Thoracic aorta (tissue), 2 donors: ENCODE measurements around the gene DCLK2. TPM values are rescaled to one million over a fixed set of nuclear protein-coding genes. Genes with fewer than 3 reads are reported as not detected.

Experiments used
- ATAC-seq: fragments of 150-250 bp; one replicate; pipeline ENCODE4 v1.8.0; 2017; ENCODE audit warnings: low read depth; ENCODE audit not compliant: insufficient number of reproducible peaks, low FRiP score
- DNase-seq: peaks from one replicate; pipeline ENCODE4 v3.0.0-alpha.2; 2020; ENCODE audit warnings: low spot score
- H3K27ac ChIP-seq, 2 donors: fragments of 200-600 bp; sonication (generic); 1 replicate in 1 of 2; 2 replicates in 1 of 2; pipeline ENCODE4 v1.5.1; 2016; ENCODE audit warnings: mild to moderate bottlenecking in 2 of 2, moderate library complexity in 2 of 2
- H3K27me3 ChIP-seq: fragments of 200-600 bp; sonication (generic); replicated peaks from 2 replicates; pipeline ENCODE4 v1.6.0; 2016; ENCODE audit warnings: mild to moderate bottlenecking; ENCODE audit not compliant: insufficient read depth
- H3K36me3 ChIP-seq: fragments of 200-600 bp; sonication (generic); one replicate; pipeline ENCODE4 v1.5.1; 2016
- H3K4me1 ChIP-seq, 2 donors: fragments of 200-600 bp; sonication (generic); 1 replicate in 1 of 2; 2 replicates in 1 of 2; pipeline versions ENCODE4 v1.5.1 to v1.6.0; 2016; ENCODE audit warnings: low read depth in 2 of 2, mild to moderate bottlenecking in 1 of 2; ENCODE audit not compliant: control insufficient read depth in 1 of 2
- H3K4me3 ChIP-seq: fragments of 200-600 bp; sonication (generic); 2 replicates; pipeline ENCODE4 v1.5.1; 2016; ENCODE audit warnings: mild to moderate bottlenecking
- H3K9me3 ChIP-seq: fragments of 200-600 bp; sonication (generic); 2 replicates; pipeline ENCODE4 v1.5.1; 2016
- total RNA-seq, 2 donors: library from RNA; depleted of rRNA; stranded (reverse); fragments of >200 nt; gene quantifications; one replicate each; pipeline versions ENCODE4 v1.1.0 to v1.2.3, GENCODE V29; 2016
- TF ChIP-seq, protein P1 (sequence below): fragments of 200-600 bp; sonication (generic); IDR thresholded peaks from one replicate; pipeline ENCODE4 v1.5.1; 2019; ENCODE audit warnings: antibody characterized with exemption

DCLK2 gene
- total RNA-seq, 2 donors from 2014 or later: 18.3 to 32.2 TPM

DNA sequence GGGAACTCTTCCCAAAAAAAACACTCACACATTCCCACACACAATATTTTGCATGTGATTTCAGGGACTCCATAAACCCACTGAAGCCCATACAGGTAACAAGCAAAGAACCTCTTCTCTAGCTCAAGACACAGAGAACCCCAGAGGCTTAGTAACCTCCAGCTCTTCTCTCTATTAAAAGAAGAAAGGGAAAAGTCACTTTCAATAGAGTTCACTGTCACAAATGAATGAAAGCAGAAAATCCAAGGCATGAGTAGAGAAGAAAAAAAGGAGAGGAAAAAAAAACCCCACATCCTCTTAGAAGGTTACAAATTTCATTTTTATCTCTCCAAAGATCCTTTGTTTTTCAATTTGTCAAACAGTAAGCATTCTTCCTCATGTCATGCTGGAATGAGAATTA, 30.7 kb upstream of the DCLK2 start:
- H3K27ac ChIP-seq: no peak overlapping the region
- DNase-seq (no peak), ATAC-seq (no peak)
- no peaks in the 10 kb centered on the region for H3K9me3 ChIP-seq
- no peak overlapping the region for H3K4me3 ChIP-seq
- H3K36me3 ChIP-seq: no peaks in the 10 kb centered on the region
- H3K27me3 ChIP-seq: no peaks in the 10 kb centered on the region
- TF ChIP-seq, protein P1, sequence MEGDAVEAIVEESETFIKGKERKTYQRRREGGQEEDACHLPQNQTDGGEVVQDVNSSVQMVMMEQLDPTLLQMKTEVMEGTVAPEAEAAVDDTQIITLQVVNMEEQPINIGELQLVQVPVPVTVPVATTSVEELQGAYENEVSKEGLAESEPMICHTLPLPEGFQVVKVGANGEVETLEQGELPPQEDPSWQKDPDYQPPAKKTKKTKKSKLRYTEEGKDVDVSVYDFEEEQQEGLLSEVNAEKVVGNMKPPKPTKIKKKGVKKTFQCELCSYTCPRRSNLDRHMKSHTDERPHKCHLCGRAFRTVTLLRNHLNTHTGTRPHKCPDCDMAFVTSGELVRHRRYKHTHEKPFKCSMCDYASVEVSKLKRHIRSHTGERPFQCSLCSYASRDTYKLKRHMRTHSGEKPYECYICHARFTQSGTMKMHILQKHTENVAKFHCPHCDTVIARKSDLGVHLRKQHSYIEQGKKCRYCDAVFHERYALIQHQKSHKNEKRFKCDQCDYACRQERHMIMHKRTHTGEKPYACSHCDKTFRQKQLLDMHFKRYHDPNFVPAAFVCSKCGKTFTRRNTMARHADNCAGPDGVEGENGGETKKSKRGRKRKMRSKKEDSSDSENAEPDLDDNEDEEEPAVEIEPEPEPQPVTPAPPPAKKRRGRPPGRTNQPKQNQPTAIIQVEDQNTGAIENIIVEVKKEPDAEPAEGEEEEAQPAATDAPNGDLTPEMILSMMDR: no peak
- no peaks in the 10 kb centered on the region for H3K4me1 ChIP-seq

GRCh38 chr4:150049682-150050081, 28.6 kb upstream of the DCLK2 start:
- Histone ChIP-seq H3K4me3 (no peak overlapping the region), H3K27ac (no peak overlapping the region), H3K36me3 (no peaks in the 10 kb centered on the region), H3K4me1 (no peaks in the 10 kb centered on the region), H3K9me3 (no peaks in the 10 kb centered on the region), H3K27me3 (no peaks in the 10 kb centered on the region)
- TF ChIP-seq, protein P1: no peak
- no peak for DNase-seq
- no peak for ATAC-seq

DNA sequence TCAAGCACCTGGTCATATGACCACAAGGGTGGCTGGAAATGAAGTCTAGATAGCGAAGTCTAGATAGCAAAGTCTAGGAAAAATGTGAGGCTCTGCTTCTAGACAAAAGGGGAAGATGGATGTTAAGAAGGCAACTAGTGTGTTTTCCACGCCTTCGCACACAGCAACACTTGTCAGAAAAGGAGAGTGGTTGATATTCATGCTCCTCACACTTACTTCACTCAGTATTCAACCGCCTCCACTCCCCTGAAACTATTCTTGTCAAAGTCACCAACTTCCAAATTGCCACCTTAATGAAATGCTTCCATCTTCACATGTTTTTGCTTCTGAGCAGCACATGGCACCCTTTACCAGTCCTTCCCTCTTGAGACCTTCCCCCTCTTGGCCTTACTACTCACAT, 27.7 kb upstream of the DCLK2 start:
- ATAC-seq: no peak
- no peak for DNase-seq
- Histone ChIP-seq H3K9me3 (no peaks in the 10 kb centered on the region), H3K27me3 (no peaks in the 10 kb centered on the region), H3K36me3 (no peaks in the 10 kb centered on the region), H3K27ac (no peak overlapping the region), H3K4me1 (no peaks in the 10 kb centered on the region), H3K4me3 (no peak overlapping the region)
- TF ChIP-seq, protein P1: no peak

- Histone ChIP-seq H3K27ac (no peak overlapping the region), H3K36me3 (no peaks in the 10 kb centered on the region), H3K27me3 (no peaks in the 10 kb centered on the region), H3K4me1 (no peaks in the 10 kb centered on the region), H3K4me3 (no peak overlapping the region), H3K9me3 (no peaks in the 10 kb centered on the region)
- no peak for DNase-seq
- no peak for ATAC-seq
- TF ChIP-seq, protein P1: no peak
These were observed 27.1 kb upstream of the DCLK2 start for GRCh38 chr4:150051111-150051510.

DNA sequence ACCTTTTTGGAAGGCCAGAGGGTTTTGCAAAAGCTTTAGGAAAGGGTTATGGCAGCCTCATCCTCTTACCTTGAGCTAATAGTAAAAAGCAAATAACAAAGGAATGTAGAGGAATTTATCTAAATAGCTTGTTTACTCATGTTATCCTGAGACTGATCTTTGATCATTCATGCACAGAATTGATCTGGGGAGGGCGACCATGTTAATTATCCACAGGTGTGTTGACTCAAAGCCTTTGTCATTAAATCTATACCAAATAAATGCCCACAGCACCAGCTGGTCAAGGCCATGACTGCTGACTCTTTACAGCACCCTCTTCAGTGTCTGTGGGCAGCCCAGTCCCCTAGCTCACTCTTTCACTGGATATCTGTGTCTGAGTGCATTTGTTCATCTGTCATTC, 22.8 kb upstream of the DCLK2 start:
- ATAC-seq: no peak
- no peak for DNase-seq
- H3K27me3 ChIP-seq: no peaks in the 10 kb centered on the region

More for the DNA sequence above, 22.8 kb upstream of the DCLK2 start:
- H3K4me1 ChIP-seq: no peaks in the 10 kb centered on the region
- H3K9me3 ChIP-seq: no peaks in the 10 kb centered on the region
- no peak overlapping the region for H3K4me3 ChIP-seq
- H3K36me3 ChIP-seq: no peaks in the 10 kb centered on the region
- TF ChIP-seq, protein P1: no peak
- H3K27ac ChIP-seq: no peak overlapping the region
